Measurements from ENCODE around the gene CPB2.

The CPB2 gene

GRCh38 chr13:46106839-46107371 is 2.1 kb upstream of the CPB2 start:
- no peak for DNase-seq (ENCODE audit: low read depth)
- H3K4me3 ChIP-seq (ENCODE audit: low read length), result no peak overlapping the region
- TF ChIP-seq CTCF (conservative IDR thresholded peaks at IDR 0.05; ENCODE audit: low read length), result no peak

GRCh38 chr13:46103037-46103436 is 1.8 kb downstream of the CPB2 start:
- no peak for TF ChIP-seq CTCF (conservative IDR thresholded peaks at IDR 0.05; ENCODE audit: low read length)

GRCh38 chr13:46102255-46102605 is 2.6 kb downstream of the CPB2 start:
- DNase-seq (ENCODE audit: low read depth), result no peak
- no peak for TF ChIP-seq CTCF (conservative IDR thresholded peaks at IDR 0.05; ENCODE audit: low read length)
- H3K4me3 ChIP-seq (ENCODE audit: low read length), result no peak overlapping the region

More at GRCh38 chr13:46103037-46103436, 1.8 kb downstream of the CPB2 start:
- H3K4me3 ChIP-seq (ENCODE audit: low read length), result no peak overlapping the region
- DNase-seq (ENCODE audit: low read depth), result no peak

GRCh38 chr13:46101484-46102254 is 3.2 kb downstream of the CPB2 start:
- no peak overlapping the region for H3K4me3 ChIP-seq (ENCODE audit: low read length)
- no peak for TF ChIP-seq CTCF (conservative IDR thresholded peaks at IDR 0.05; ENCODE audit: low read length)
- DNase-seq (ENCODE audit: low read depth), result no peak

GRCh38 chr13:46101002-46101401 is 3.8 kb downstream of the CPB2 start:
- DNase-seq (ENCODE audit: low read depth), result no peak
- H3K4me3 ChIP-seq (ENCODE audit: low read length), result no peak overlapping the region
- TF ChIP-seq CTCF (conservative IDR thresholded peaks at IDR 0.05; ENCODE audit: low read length), result no peak

GRCh38 chr13:46100191-46100815 is 4.5 kb downstream of the CPB2 start:
- TF ChIP-seq CTCF (conservative IDR thresholded peaks at IDR 0.05; ENCODE audit: low read length), result no peak

GRCh38 chr13:46097663-46098062 is 7.2 kb downstream of the CPB2 start:
- no peak for DNase-seq (ENCODE audit: low read depth)
- no peak overlapping the region for H3K4me3 ChIP-seq (ENCODE audit: low read length)

More at GRCh38 chr13:46100191-46100815, 4.5 kb downstream of the CPB2 start:
- no peak overlapping the region for H3K4me3 ChIP-seq (ENCODE audit: low read length)
- no peak for DNase-seq (ENCODE audit: low read depth)

More at GRCh38 chr13:46097663-46098062, 7.2 kb downstream of the CPB2 start:
- TF ChIP-seq CTCF (conservative IDR thresholded peaks at IDR 0.05; ENCODE audit: low read length), result no peak

Measured in AG10803 (cell line).